ENCODE data around the gene MTFR2. TPM values are rescaled to one million over a fixed set of nuclear protein-coding genes. Genes with fewer than 3 reads are reported as not detected.

MTFR2 gene
- polyA plus RNA-seq, 2 of the 4 experiments (the other 2 are of a cell fraction) = 11.8 to 20.1 TPM

- POLR2A ChIA-PET = no interaction called here
Observed at GRCh38 chr6:136212608-136213007, 37.5 kb downstream of the MTFR2 start.

GRCh38 chr6:136210398-136211165, 39.5 kb downstream of the MTFR2 start:
- CTCF ChIA-PET = interaction anchor here (0.8 kb wide), 1 partner anchor 16 kb away, joined by 3 read pairs; no protein-coding TSS in a partner anchor
- no peak for FAIRE-seq

More at GRCh38 chr6:136212608-136213007, 37.5 kb downstream of the MTFR2 start:
- DNase-seq (ENCODE audit: low read depth in 1 of 2, low spot score in 1 of 2) (no peak), ATAC-seq (no peak), FAIRE-seq (no peak)
- TF ChIP-seq, protein P1, sequence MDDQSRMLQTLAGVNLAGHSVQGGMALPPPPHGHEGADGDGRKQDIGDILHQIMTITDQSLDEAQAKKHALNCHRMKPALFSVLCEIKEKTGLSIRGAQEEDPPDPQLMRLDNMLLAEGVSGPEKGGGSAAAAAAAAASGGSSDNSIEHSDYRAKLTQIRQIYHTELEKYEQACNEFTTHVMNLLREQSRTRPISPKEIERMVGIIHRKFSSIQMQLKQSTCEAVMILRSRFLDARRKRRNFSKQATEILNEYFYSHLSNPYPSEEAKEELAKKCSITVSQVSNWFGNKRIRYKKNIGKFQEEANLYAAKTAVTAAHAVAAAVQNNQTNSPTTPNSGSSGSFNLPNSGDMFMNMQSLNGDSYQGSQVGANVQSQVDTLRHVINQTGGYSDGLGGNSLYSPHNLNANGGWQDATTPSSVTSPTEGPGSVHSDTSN (IDR thresholded peaks at IDR 0.05) = no peak
- no peak for TF ChIP-seq ESRRA (IDR thresholded peaks at IDR 0.05; ENCODE audit: borderline replicate concordance, low read length)
- TF ChIP-seq JUN (IDR thresholded peaks at IDR 0.05) = no peak
- TF ChIP-seq, protein P2, sequence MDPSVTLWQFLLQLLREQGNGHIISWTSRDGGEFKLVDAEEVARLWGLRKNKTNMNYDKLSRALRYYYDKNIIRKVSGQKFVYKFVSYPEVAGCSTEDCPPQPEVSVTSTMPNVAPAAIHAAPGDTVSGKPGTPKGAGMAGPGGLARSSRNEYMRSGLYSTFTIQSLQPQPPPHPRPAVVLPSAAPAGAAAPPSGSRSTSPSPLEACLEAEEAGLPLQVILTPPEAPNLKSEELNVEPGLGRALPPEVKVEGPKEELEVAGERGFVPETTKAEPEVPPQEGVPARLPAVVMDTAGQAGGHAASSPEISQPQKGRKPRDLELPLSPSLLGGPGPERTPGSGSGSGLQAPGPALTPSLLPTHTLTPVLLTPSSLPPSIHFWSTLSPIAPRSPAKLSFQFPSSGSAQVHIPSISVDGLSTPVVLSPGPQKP (IDR thresholded peaks at IDR 0.05; ENCODE audit: low read depth, low read length) = no peak
- no peak for TF ChIP-seq BHLHE40 (IDR thresholded peaks at IDR 0.05; ENCODE audit: low read depth, low read length)
- TF ChIP-seq EP300 (IDR thresholded peaks at IDR 0.05) = no peak
- TF ChIP-seq HDAC2 (IDR thresholded peaks at IDR 0.05) = no peak
- TF ChIP-seq TP53 (CRISPR knock-in tag; IDR thresholded peaks at IDR 0.05) = no peak
- TF ChIP-seq SREBF2 (IDR thresholded peaks at IDR 0.05) = no peak
- TF ChIP-seq ZC3H11A (IDR thresholded peaks at IDR 0.05) = no peak
- no peak for TF ChIP-seq PHF8 (IDR thresholded peaks at IDR 0.05; ENCODE audit: borderline replicate concordance, low read depth)
- no peak for TF ChIP-seq EHF (CRISPR knock-in tag; IDR thresholded peaks at IDR 0.05)
- TF ChIP-seq CHD4 (IDR thresholded peaks at IDR 0.05; ENCODE audit: borderline replicate concordance) = no peak
- no peak for TF ChIP-seq TFCP2L1 (CRISPR knock-in tag; IDR thresholded peaks at IDR 0.05)
- TF ChIP-seq HOXB13 (CRISPR knock-in tag; IDR thresholded peaks at IDR 0.05; ENCODE audit: low read depth) = no peak
- TF ChIP-seq, protein P3, sequence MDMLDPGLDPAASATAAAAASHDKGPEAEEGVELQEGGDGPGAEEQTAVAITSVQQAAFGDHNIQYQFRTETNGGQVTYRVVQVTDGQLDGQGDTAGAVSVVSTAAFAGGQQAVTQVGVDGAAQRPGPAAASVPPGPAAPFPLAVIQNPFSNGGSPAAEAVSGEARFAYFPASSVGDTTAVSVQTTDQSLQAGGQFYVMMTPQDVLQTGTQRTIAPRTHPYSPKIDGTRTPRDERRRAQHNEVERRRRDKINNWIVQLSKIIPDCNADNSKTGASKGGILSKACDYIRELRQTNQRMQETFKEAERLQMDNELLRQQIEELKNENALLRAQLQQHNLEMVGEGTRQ (IDR thresholded peaks at IDR 0.05) = no peak
- TF ChIP-seq ZSCAN20 (CRISPR knock-in tag; IDR thresholded peaks at IDR 0.05) = no peak
- no peak for TF ChIP-seq POLR2AphosphoS2 (conservative IDR thresholded peaks at IDR 0.05; ENCODE audit: low read length)
- no peak for TF ChIP-seq JUNB (IDR thresholded peaks at IDR 0.05)
- no peak for TF ChIP-seq CEBPB (IDR thresholded peaks at IDR 0.05)
- WGBS (ENCODE audit: missing lambda C conversion rate) = 89% methylated on average over 2 of the region's 2 CpGs
- no peak overlapping the region for H3K4me3 ChIP-seq
- H3K27ac ChIP-seq = no peak overlapping the region
- H3K4me2 ChIP-seq = no peak overlapping the region
- CTCF ChIA-PET = interaction anchor here (0.7 to 3.9 kb wide), 2 partner anchors 14 to 345 kb away, joined by 3 to 17 read pairs; no protein-coding TSS in a partner anchor
- no peaks in the 10 kb centered on the region for H3K4me1 ChIP-seq
- no peaks in the 10 kb centered on the region for H3K9me3 ChIP-seq

More at GRCh38 chr6:136210398-136211165, 39.5 kb downstream of the MTFR2 start:
- H3K4me2 ChIP-seq = no peak overlapping the region
- ATAC-seq = no peak
- H3K4me3 ChIP-seq = no peak overlapping the region
- POLR2A ChIA-PET = no interaction called here
- no peaks in the 10 kb centered on the region for H3K9me3 ChIP-seq
- WGBS (ENCODE audit: missing lambda C conversion rate) = 83% methylated on average over 13 of the region's 13 CpGs
- no peak for TF ChIP-seq KDM5A (IDR thresholded peaks at IDR 0.05)
- TF ChIP-seq, protein P4, sequence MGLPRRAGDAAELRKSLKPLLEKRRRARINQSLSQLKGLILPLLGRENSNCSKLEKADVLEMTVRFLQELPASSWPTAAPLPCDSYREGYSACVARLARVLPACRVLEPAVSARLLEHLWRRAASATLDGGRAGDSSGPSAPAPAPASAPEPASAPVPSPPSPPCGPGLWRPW (IDR thresholded peaks at IDR 0.05) = no peak
- TF ChIP-seq, protein P5, sequence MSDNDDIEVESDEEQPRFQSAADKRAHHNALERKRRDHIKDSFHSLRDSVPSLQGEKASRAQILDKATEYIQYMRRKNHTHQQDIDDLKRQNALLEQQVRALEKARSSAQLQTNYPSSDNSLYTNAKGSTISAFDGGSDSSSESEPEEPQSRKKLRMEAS (IDR thresholded peaks at IDR 0.05) = no peak
- TF ChIP-seq JUN (IDR thresholded peaks at IDR 0.05) = no peak
- no peak for TF ChIP-seq POLR2A (IDR thresholded peaks at IDR 0.05; ENCODE audit: low read length)
- no peak for TF ChIP-seq NR3C1 (IDR thresholded peaks at IDR 0.05)
- TF ChIP-seq ZC3H11A (IDR thresholded peaks at IDR 0.05) = no peak
- no peak for TF ChIP-seq HOXA7 (CRISPR knock-in tag; IDR thresholded peaks at IDR 0.05)
- DNase-seq (ENCODE audit: low read depth in 1 of 2, low spot score in 1 of 2) = no peak
- no peak overlapping the region for H3K27ac ChIP-seq
- no peaks in the 10 kb centered on the region for H3K4me1 ChIP-seq
